ENCODE results near the gene MGLL. TPM values are rescaled to one million over a fixed set of nuclear protein-coding genes. Genes with fewer than 3 reads are reported as not detected.

The MGLL gene
- total RNA-seq, 1 experiment from 2014 or later = not detected

DNA sequence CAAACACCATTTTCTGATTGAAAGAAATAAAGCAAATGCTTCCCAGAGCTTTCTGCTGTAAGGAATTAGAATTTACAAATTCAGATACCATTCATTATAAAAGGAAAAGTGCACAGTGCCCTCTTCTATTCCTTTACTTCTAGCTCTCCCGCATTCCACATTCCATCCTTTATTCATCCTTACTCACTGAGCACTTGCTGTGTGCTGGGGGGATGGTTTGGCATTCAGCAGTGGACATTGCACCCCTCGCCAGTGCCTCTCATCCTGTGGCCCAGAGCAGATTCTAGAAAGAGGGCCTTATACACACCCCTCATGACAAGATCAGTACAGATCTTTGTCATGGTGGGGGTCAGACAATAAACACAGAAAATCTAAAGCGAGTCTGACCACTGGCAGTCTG is 73.0 kb downstream of the MGLL start:
- no peak for DNase-seq (ENCODE audit: low spot score)
- in situ Hi-C loops (cut with HindIII; ENCODE audit: low sequenced_read_pairs) = no loop called here

DNA sequence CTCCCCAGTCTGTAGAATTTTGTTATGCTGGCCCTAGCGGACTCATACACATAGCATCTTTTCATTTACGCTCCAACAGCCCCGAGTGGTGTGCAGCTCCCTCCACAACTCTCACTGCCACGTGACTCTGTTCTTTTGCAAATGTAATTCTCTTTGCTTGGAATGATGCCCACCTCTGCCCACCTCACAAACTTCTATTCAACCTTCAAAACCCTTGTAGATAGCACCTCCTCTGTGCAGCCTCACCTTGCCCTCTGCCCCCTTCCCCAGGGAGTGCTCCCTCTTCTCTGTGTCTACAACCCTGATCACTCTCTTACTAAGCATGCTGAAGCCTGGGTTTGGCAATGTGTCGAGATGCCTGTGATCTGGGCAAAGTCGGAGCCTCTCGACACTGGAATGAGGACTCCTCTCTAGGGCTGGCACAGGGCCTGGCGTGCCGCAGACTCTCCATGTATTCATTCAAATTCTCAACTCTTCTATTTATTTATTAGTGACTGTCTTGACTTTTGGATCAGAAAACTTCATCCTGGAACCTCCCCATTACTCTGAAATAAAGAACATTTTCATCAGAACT is 73.5 kb downstream of the MGLL start:
- in situ Hi-C loops (cut with HindIII; ENCODE audit: low sequenced_read_pairs) = no loop called here

DNA sequence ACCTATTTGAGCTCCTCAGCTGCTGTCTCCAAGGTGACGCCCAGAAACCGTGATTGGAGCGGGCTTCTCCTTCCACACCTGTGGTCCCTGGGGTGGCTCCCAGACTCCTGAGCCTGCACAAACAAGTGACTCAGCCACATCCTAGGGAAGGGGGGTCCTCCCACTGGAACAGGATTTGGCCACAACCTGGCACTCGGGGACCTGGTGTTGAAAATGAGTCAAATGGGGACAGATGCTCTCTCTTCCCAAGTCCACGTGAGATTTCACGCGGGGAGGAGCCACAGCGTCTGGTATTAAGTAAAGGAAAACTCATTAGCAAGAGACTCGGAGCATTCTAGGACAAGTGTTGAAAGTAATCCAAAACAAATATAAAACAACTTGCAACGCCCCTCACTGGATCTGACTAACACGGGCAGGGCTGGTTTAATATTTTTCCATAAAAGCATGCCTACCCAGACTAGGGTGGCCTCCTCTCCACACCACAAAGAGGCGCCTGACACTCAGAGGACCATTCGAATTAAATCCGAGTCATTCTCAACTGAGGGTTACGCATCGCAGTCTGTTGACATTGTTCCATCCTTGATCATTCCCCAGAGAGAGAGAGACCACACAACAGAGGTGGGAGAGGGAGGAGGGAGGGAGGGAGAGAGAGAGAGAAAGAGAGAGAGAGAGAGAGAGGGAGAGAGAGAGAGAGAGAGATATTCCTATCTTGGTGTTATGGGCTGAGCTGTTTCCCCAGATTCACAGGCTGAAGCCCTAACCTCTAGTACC is 74.4 kb downstream of the MGLL start:
- in situ Hi-C loops (cut with HindIII; ENCODE audit: low sequenced_read_pairs) = no loop called here
- DNase-seq (ENCODE audit: low spot score) = no peak

More for the DNA sequence above, 73.5 kb downstream of the MGLL start:
- peak; percentile 74 for DNase-seq (ENCODE audit: low spot score)

DNA sequence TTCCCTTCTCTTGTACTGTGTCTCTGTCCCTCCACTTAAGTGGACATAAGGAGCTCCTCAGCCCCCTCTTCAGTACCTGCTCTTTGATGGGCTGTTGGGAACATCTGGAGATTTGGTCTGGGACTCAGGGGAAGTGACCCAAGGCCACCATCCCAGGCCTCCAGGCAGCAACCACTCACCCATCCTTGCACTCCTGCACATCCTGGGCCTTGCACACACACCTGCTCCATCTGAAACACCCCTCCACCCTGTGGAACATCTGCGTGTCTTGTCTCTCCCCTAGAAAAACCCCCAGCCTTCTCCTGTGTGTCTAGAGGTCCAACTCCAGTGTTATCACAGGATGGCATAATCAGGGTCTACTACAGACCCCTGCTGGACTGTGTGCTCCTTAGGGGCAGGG is 75.2 kb downstream of the MGLL start:
- no peak for DNase-seq (ENCODE audit: low spot score)
- in situ Hi-C loops (cut with HindIII; ENCODE audit: low sequenced_read_pairs) = no loop called here

DNA sequence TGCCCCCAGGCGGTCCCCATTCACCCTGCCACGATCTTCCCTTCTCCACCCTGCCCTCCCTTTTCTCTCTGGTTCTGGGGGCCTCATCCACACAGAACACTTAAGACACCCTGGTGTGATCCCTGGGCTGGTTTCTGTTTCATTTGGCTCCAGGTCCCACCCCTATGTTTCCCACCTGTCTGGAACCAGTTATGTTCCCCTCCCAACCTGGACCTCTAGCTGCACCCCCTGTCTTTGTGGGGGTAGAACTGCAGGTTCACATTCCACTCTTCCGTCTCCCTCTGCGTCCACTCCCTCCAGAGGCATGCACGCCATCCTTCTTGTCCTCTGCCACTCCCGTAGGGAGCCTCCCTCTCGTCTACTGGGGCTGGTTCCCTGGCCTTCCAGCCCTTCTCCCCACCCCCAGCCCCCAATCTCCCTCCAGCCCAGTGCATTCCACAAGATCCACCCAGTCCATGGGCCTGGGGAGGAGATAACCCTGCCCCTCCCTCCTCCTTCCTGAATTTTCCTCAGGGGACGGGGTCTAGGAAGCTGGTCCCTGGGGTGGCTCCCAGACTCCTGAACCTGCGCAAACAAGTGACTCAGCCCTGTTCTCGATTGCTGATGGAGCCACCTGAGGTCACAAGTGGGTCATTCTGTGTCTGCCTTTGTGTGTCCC is 75.8 kb downstream of the MGLL start:
- no peak for DNase-seq (ENCODE audit: low spot score)
- in situ Hi-C loops (cut with HindIII; ENCODE audit: low sequenced_read_pairs) = no loop called here

DNA sequence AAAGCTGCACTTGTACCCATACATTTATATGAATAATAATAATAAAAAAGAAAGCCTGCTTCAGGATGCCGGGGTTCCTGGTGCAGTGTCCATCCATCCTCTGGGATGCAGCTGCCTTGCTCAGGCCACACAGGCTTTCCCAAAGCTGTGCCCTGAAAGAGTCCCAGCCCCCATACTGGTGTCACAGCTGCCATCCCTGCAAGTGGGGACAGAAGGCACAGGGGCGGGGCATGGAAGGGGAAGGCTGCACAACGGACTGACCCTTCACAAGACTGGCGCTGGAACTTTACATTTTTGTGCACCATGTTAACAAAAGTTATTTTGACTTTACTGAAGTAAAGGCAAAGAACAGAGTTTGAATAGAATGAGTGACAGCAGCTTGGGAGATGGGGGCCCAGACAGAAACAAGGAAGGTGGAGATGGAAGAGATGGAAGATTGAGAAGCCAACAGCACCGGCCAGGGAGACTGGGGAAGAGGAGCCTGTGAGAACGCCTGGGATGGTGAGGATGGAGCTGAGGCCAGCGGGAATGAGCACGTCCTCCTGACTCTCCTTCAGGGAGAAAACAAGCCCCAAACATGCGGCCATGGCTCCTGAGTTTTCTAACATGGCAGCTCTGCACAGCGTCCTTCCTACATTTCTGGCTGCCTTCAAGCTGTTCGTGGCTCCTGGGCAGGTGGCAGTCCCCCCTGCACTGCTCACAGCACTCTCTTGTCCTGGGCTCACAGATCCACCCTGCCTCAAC is 76.5 kb downstream of the MGLL start:
- DNase-seq (ENCODE audit: low spot score) = peak; percentile 70
- in situ Hi-C loops (cut with HindIII; ENCODE audit: low sequenced_read_pairs) = no loop called here

DNA sequence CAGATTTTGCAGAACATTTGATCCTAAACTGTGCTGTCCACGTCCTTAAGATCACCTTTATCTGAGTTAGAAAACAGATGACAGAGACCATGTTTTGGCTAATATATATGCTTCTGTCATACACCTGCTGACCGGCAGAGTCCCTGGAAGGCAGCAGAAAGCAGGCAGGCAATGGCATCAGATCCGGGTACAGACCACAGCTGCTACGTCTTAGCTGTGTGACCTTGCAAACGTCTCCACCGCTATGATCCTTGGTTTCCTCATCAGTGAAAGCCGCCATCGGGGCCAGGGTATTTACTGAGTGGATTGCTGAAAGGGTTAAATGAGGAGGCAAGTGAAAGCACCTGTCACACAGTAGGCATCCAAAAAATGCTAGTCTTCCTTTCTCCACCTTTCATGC is 77.4 kb downstream of the MGLL start:
- in situ Hi-C loops (cut with HindIII; ENCODE audit: low sequenced_read_pairs) = no loop called here
- DNase-seq (ENCODE audit: low spot score) = peak; percentile 64

DNA sequence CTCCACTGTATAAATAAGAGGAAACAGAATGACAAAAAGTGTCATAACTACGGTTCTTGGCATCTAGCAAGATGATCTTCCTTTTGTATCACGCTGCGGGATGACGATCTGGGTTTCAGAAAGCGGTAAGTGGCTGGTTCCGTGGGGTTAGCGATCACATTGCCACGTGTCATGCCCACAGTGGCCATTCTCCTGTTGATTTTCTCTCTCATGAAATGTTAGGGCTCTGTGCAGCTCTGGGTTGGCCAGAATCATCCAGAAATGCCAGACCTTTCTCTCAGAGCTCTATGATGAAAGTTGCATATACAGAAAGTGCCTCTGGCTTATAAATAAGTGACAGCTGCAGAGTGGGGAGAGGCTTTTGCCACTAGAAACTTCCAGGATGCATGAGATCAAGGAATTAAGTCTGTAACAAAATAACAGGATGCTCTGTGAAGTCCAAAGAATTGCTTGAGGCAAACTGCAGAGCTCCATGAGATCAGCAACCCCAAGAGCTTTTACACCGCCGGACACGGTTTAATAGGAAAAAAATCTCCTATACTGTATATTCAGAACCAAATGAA is 78.0 kb downstream of the MGLL start:
- peak; percentile 80 for DNase-seq (ENCODE audit: low spot score)
- in situ Hi-C loops (cut with HindIII; ENCODE audit: low sequenced_read_pairs) = no loop called here

DNA sequence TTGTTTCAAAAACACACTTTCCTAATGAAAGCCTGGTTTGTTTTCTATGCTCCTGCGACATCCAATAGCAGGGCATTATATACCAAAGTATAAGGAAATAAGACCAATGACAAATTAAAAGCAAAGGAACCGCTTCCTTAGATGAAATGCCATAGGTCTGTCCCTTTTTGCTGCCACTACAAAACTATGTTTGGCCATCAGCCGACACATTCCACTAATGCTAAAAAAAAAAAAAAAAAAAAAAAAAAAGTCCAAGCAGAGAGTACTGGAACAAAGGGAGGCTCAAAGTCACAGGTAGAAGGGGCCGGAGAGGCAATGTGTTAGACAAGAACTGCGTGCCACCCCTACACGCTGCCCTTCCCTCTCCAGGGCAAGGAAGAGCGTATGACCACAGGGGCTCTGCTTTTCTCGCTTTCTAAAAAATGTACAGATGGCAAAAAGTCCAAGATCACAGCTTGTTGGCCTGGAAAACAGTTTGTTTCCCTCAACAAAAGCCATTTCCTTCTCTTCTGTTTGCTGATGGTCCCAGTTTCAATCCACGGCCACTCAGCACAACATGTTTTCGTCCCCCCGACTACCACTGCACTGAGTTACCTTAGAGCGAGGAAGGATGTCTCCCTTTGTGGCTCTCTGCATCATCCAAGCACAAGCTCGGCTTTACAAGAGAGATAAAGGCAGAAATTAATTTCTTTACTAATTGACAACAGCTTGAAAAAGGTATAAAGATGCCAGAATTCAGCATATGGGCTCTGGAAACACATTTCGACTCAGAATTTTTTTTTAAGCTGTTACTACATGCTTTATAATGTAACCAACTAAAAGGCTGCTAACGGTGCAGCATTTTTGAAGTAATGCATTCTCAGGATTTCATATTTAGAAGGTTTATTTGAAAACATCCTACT is 78.7 kb downstream of the MGLL start:
- in situ Hi-C loops (cut with HindIII; ENCODE audit: low sequenced_read_pairs) = no loop called here
- DNase-seq (ENCODE audit: low spot score) = peak; percentile 83

DNA sequence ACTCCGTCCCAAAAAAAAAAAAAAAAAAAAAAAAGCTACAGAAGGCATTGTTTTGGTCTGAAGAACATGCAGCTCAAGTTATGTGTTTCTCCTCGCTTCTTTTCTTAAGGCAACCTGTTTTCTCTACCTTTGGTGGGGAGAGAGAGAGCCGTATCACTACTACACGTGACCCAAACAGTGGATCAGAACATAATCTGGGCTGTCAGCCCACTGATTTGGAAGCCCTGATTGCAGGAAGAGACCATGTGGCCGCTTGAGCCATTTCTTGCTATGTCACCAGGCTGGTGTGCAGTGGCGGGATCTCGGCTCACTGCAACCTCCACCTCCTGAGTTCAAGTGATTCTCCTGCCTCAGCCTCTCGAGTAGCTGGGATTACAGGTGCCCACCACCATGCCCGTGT is 79.7 kb downstream of the MGLL start:
- in situ Hi-C loops (cut with HindIII; ENCODE audit: low sequenced_read_pairs) = no loop called here
- peak; percentile 91 for DNase-seq (ENCODE audit: low spot score)

DNA sequence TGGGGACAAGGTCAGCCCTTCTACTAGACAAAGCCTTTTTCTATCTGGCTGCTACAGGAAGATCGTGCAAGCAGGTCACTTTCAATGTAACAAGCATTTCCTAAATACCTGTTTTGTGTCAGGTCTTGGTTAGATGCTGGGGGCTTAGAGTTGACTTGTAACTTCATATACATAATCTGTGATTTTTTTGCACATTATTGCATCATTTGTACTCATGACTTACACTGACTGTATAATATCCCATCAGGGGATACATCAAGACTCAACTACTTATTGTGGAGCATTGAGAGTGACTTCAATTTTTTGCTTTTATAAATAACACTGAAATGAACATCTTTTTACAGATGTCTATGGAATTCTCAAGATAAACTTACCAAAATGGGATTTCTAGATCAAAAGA is 80.6 kb downstream of the MGLL start:
- in situ Hi-C loops (cut with HindIII; ENCODE audit: low sequenced_read_pairs) = no loop called here
- DNase-seq (ENCODE audit: low spot score) = no peak

DNA sequence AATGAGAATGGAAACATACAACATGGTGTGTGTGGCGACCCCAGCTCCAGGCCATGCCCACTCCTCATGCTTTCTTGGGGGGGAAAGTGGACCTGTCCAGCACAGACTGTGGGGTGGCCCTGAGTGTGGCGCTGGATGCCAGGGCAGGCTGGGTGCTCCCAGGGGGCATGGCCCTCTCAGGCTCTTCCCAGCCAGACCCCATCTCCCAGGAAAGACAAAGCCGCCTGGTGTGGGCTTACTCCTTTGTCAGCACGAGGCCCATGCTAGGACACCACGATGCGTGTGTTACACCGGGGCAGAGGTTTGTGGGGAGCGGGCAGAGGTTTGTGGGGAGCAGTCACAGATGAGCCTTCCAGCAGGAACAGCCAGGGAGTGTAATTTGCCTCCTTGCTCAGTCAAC is 81.1 kb downstream of the MGLL start:
- DNase-seq (ENCODE audit: low spot score) = no peak
- in situ Hi-C loops (cut with HindIII; ENCODE audit: low sequenced_read_pairs) = no loop called here

DNA sequence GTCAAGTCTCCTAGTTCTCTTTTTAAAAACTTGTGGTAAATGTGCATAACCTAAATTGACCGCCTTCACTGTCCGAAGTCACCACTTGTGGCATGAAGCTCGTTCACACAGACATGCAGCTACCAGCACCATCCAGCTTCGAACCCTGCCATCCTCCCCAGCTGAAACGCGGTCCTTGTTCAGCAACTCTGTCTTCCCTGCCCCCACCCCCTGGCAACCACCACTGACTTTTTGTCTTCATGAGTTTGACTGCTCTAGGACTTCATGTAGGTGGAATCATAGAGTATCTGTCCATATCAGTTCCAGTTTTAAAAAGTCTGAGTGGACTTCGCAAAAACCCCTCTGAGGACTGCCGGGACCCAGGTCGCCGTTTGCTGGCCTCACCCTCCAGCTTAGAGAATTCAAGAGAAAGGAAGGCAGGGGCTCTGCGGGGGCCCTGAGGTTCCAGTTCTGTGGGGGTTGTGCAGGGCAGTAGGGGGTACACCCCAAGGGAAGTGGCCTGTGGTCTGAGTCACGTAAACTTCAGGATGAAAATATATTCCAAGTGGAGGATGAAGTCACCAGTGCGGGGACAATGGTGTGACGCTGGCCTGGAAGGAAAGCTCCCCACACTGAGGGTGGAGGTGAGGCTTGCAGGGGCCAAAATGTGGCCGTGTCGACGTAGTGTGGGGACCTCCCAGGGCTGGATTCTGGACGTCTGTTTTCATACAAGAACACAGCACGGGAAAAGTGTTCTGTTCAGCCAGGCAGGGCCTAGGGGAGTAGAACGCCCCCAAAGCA is 82.0 kb downstream of the MGLL start:
- DNase-seq (ENCODE audit: low spot score) = no peak
- in situ Hi-C loops (cut with HindIII; ENCODE audit: low sequenced_read_pairs) = no loop called here

DNA sequence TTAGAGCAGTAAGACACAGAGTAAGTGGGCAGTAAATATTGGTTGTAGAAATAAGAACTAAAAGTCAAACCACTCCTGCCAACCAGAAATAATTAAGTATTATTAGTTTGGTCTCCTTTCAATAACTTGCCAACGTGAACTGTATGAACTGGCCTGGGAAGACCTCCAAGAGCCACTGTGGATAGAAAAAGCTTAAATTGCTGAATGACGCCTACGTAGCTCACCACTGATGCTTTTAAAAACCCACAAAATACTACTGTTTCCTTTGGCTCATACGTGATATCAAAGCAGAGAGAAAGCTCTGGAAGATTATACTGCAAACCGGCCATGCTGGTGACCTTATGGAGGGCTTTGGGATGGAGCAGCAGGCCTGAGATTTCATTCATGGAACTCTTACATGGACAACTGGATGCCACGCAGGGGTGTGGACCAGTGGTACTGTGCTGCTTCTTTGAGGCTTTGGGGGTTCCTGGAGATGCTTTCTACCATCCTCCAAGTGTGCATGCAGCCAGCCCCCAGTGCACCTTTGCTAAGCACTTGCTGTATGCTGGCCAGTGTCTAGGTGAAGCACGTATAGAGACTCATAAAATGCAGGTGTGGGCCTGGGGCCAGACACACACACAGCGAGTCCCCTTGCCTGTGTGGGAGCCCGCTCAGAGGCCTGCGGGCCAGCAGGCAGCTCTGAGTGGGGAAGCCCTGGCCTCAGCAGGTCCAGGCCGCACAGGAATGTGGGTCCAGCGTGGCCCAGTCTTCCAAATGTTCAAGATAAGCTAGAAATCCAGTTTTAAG is 82.8 kb downstream of the MGLL start:
- in situ Hi-C loops (cut with HindIII; ENCODE audit: low sequenced_read_pairs) = no loop called here
- no peak for DNase-seq (ENCODE audit: low spot score)

DNA sequence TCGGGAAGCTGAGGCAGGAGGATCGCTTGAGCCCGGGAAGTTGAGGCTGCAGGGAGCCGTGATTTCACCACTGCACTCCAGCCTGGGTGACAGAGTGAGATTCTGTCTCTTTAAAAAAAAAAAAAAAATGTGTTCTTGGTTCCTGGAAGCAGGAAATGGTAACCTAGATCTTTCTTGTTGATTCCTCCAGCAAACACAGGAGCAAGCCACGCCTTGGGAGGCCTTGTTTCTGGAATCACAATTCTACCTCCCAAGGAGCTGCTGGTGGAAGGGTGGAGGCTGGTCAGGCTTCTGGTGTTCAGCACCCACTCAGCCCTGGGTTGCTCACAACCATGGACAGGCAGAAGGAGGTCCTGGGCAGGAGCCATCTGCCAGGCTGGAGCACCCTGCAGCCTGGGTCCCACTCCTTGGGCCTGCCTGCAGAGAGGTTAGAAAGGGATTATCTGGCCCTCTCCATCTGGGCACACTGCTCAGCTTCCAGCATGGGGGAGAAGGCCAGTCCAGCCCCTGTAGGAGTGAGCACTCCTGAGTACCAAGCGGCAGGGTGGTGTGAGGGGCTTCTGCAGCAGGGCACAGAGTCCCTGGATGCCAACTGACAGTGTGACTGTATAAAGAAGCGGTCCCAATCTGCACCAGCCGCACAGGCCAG is 84.0 kb downstream of the MGLL start:
- peak; percentile 63 for DNase-seq (ENCODE audit: low spot score)
- in situ Hi-C loops (cut with HindIII; ENCODE audit: low sequenced_read_pairs) = no loop called here

DNA sequence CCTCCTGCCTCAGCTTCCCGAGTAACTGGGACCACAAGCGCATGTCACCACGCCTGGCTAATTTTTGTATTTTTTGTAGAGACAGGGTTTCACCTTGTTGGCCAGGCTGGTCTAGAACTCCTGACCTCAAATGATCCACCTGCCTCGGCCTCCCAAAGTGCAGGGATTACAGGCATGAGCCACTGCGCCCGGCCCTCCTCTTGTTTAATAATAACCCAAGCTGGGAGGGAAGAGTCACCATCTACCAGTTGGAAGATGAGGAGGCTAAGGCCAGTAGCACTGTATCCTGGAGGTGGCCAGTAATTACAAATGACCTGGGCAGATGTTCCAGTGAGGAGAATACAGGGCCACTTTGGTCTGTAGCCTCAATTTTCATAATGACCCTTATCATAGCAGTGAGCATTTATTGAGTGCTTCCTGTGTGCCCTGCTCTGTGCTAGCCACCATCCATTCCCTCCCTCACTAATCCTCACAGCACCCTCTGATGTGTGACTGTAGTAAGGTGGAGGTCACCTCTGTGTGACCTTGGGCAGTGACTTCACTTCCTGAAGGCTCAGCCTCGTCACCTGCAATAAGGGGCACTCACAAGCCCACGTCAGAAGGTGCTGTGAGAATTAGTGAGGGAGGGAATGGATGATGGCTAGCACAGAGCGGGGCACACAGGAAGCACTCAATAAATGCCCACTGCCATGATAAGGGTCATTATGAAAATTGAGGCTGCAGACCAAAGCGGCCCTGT is 85.3 kb downstream of the MGLL start:
- DNase-seq (ENCODE audit: low spot score) = no peak

More for the DNA sequence above, 85.3 kb downstream of the MGLL start:
- in situ Hi-C loops (cut with HindIII; ENCODE audit: low sequenced_read_pairs) = no loop called here

All from G401 (cell line).